SK-N-SH (cell line): ENCODE measurements around the gene SEC61A1. TPM values are rescaled to one million over a fixed set of nuclear protein-coding genes. Genes with fewer than 3 reads are reported as not detected.

Experiments used
- CTCF ChIA-PET: fragments of 300-600, 350-600 bp; formaldehyde crosslinking; extraction: SDS; loops from one replicate; lab custom pipeline; 2021; lab: Yijun Ruan, JAX
- POLR2A ChIA-PET: fragments of 350-600 bp; sonication (Branson Sonifier 250); formaldehyde crosslinking; extraction: SDS; loops from one replicate; lab custom pipeline; 2020; ENCODE audit warnings: antibody characterized with exemption, inconsistent platforms; lab: Yijun Ruan, JAX
- DNase-seq: peaks from one replicate; pipeline ENCODE4 v3.0.0; 2012
- H2AFZ ChIP-seq: fragments of 200-600 bp; sonication (generic); 2 replicates; pipeline ENCODE4 v1.8.1; 2016; ENCODE audit warnings: antibody characterized with exemption, mild to moderate bottlenecking, low read depth
- H3F3A ChIP-seq: fragments of 200-600 bp; sonication (generic); replicated peaks from 2 replicates; pipeline ENCODE3; 2016; ENCODE audit warnings: antibody characterized with exemption, mild to moderate bottlenecking; ENCODE audit not compliant: insufficient read depth
- H3K27ac ChIP-seq, 2 experiments: fragments of 200-500 bp in 1 of 2; fragments of 200-600 bp in 1 of 2; sonication (Bioruptor generic) in 1 of 2; sonication (generic), shearing (Covaris generic) in 1 of 2; 2 replicates each; pipeline versions ENCODE4 v1.5.1 to v1.6.1; 2014 to 2016; ENCODE audit warnings: low read depth in 2 of 2, inconsistent platforms in 1 of 2, low read length in 1 of 2, mild to moderate bottlenecking in 1 of 2, mixed read lengths in 1 of 2
- H3K27me3 ChIP-seq: fragments of 200-600 bp; sonication (generic), shearing (Covaris generic); 2 replicates; pipeline ENCODE4 v1.6.1; 2016; ENCODE audit warnings: mixed run types; ENCODE audit not compliant: insufficient read depth
- H3K36me3 ChIP-seq, 2 experiments: fragments of 200-500 bp in 1 of 2; fragments of 200-600 bp in 1 of 2; sonication (Bioruptor generic) in 1 of 2; sonication (generic) in 1 of 2; replicated peaks in 1 of 2; 2 replicates each; pipeline versions ENCODE3 to v1.5.1; 2014 to 2016; ENCODE audit warnings: low read length in 1 of 2, mild to moderate bottlenecking in 1 of 2; ENCODE audit not compliant: insufficient read depth in 2 of 2, control insufficient read depth in 1 of 2
- H3K4me1 ChIP-seq, 2 experiments: fragments of 200-500 bp in 1 of 2; fragments of 200-600 bp in 1 of 2; sonication (Bioruptor generic) in 1 of 2; sonication (generic), shearing (Covaris generic) in 1 of 2; 2 replicates each; pipeline versions ENCODE4 v1.5.1 to v1.6.1; 2014 to 2016; ENCODE audit warnings: low read depth in 1 of 2, low read length in 1 of 2, mixed run types in 1 of 2; ENCODE audit not compliant: insufficient read depth in 2 of 2, control insufficient read depth in 1 of 2
- H3K4me2 ChIP-seq: fragments of 200-600 bp; sonication (generic), shearing (Covaris generic); 2 replicates; pipeline ENCODE4 v1.6.1; 2017; ENCODE audit warnings: mixed run types
- H3K4me3 ChIP-seq, 2 experiments: fragments of 200-500 bp in 1 of 2; fragments of 200-600 bp in 1 of 2; sonication (Bioruptor generic) in 1 of 2; sonication (generic), shearing (Covaris generic) in 1 of 2; 2 replicates each; pipeline versions ENCODE4 v1.5.1 to v1.8.1; 2014 to 2016; ENCODE audit warnings: low read depth in 2 of 2, inconsistent platforms in 1 of 2, low read length in 1 of 2, mild to moderate bottlenecking in 1 of 2, mixed read lengths in 1 of 2, moderate library complexity in 1 of 2
- H3K79me2 ChIP-seq: fragments of 200-600 bp; sonication (generic); 2 replicates; pipeline ENCODE4 v1.8.1; 2017; ENCODE audit warnings: mild to moderate bottlenecking; ENCODE audit not compliant: insufficient read depth
- H3K9ac ChIP-seq: fragments of 200-600 bp; sonication (generic); 2 replicates; pipeline ENCODE4 v1.6.1; 2017; ENCODE audit warnings: mixed run types
- H3K9me2 ChIP-seq: fragments of 200-600 bp; sonication (generic); 2 replicates; pipeline ENCODE4 v1.6.1; 2017; ENCODE audit warnings: mixed run types
- H3K9me3 ChIP-seq: fragments of 200-600 bp; sonication (generic); 2 replicates; pipeline ENCODE4 v1.6.1; 2017; ENCODE audit warnings: mixed run types, mild to moderate bottlenecking, moderate library complexity
- H4K20me1 ChIP-seq: fragments of 200-600 bp; sonication (generic); 2 replicates; pipeline ENCODE4 v1.6.1; 2017; ENCODE audit warnings: mild to moderate bottlenecking, mixed run types; ENCODE audit not compliant: insufficient read depth
- FOSL2 ChIP-seq: IDR thresholded peaks from 2 replicates; pipeline ENCODE4 v1.4.0; 2012; ENCODE audit warnings: low read depth, mild to moderate bottlenecking, moderate library complexity, borderline replicate concordance
- FOXM1 ChIP-seq: IDR thresholded peaks from 2 replicates; pipeline ENCODE4 v1.4.0; 2012; ENCODE audit warnings: low read depth, mild to moderate bottlenecking
- GATA2 ChIP-seq: sonication (generic); formaldehyde crosslinking; IDR thresholded peaks from 2 replicates; pipeline ENCODE4 v1.5.0; 2020; ENCODE audit warnings: mild to moderate bottlenecking, missing genetic modification reagents
- MXI1 ChIP-seq: IDR thresholded peaks from 2 replicates; pipeline ENCODE4 v1.6.1; 2012; ENCODE audit warnings: mild to moderate bottlenecking, low read depth, low read length, improper control_type of control experiment
- NRF1 ChIP-seq: IDR thresholded peaks from 2 replicates; pipeline ENCODE4 v1.6.1; 2012; ENCODE audit warnings: low read depth, mild to moderate bottlenecking, low read length
- POLR2AphosphoS5 ChIP-seq: IDR thresholded peaks from 2 replicates; pipeline ENCODE4 v1.6.1; 2012; ENCODE audit warnings: low read depth, low read length
- RAD21 ChIP-seq: IDR thresholded peaks from 2 replicates; pipeline ENCODE4 v1.6.1; 2012; ENCODE audit warnings: mild to moderate bottlenecking, low read length
- RCOR1 ChIP-seq: fragments of 150-350 bp; IDR thresholded peaks from 2 replicates; pipeline ENCODE4 v1.6.1; 2017; ENCODE audit warnings: antibody characterized with exemption, low read length
- RXRA ChIP-seq: IDR thresholded peaks from 2 replicates; pipeline ENCODE4 v1.4.0; 2012; ENCODE audit warnings: low read depth, mild to moderate bottlenecking, borderline replicate concordance
- SIN3A ChIP-seq: IDR thresholded peaks from 2 replicates; pipeline ENCODE4 v1.6.1; 2012; ENCODE audit warnings: low read depth, mild to moderate bottlenecking, low read length, moderate library complexity, borderline replicate concordance
- SMC3 ChIP-seq: IDR thresholded peaks from 2 replicates; pipeline ENCODE4 v1.6.1; 2012; ENCODE audit warnings: low read depth, low read length, improper control_type of control experiment
- TCF12 ChIP-seq: IDR thresholded peaks from 2 replicates; pipeline ENCODE4 v1.4.0; 2012
- TEAD4 ChIP-seq: IDR thresholded peaks from 2 replicates; pipeline ENCODE4 v1.4.0; 2012; ENCODE audit warnings: mild to moderate bottlenecking, borderline replicate concordance; ENCODE audit not compliant: insufficient read depth
- YY1 ChIP-seq: IDR thresholded peaks from 2 replicates; pipeline ENCODE4 v1.4.0; 2012; ENCODE audit warnings: low read depth, mild to moderate bottlenecking
- WGBS: methylation state at CpG from one replicate; pipeline ENCODE4 v1.1.6; 2017; ENCODE audit warnings: low lambda C conversion rate; 5-methylcytosine and 5-hydroxymethylcytosine counted together
- polyA plus RNA-seq, 3 experiments: library from polyadenylated mRNA; depleted of rRNA; stranded (reverse); fragments of >200 nt; gene quantifications; 2 replicates each; pipeline ENCODE4 v1.2.3, GENCODE V29; 2012
- TF ChIP-seq, protein P1 (sequence below): fragments of 200-600 bp; sonication (generic); IDR thresholded peaks from 2 replicates; pipeline ENCODE4 v1.6.1; 2017; ENCODE audit warnings: antibody characterized with exemption, mild to moderate bottlenecking, moderate library complexity
- TF ChIP-seq, protein P2 (sequence below): fragments of 150-350 bp; IDR thresholded peaks from 2 replicates; pipeline ENCODE4 v1.6.1; 2016; ENCODE audit warnings: mild to moderate bottlenecking, low read depth, low read length
- TF ChIP-seq, protein P3 (sequence below): IDR thresholded peaks from 2 replicates; pipeline ENCODE4; 2012
- TF ChIP-seq, protein P4 (sequence below): IDR thresholded peaks from 2 replicates; pipeline ENCODE4 v1.4.0; 2012; ENCODE audit warnings: low read depth

The SEC61A1 gene
- polyA plus RNA-seq, 1 of the 3 experiments (the other 2 are of a cell fraction), result 153 TPM

DNA sequence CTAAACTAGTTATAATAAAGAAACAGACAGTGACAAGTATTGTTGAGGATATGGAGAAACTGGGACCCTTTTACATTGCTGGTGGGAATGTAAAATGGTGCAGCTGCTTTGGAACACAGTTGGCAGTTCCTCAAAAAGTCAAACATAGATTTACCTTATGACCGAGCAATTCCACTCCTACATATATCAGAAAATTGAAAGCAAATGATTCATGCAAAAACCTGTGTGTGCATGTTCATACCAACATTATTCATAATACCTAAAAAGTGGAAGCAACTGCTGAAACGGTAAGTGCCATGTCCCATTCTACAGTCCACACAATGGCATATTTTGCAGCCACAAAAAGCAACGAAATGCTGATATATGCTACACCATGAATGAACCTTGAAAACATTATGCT is 12.2 kb upstream of the SEC61A1 start:
- Histone ChIP-seq H3K9me2 (no peaks in the 10 kb centered on the region), H3K79me2 (no peaks in the 10 kb centered on the region), H3K27ac (no peak overlapping the region), H3K4me2 (no peak overlapping the region), H3K27me3 (no peaks in the 10 kb centered on the region), H3K9me3 (no peaks in the 10 kb centered on the region), H2AFZ (no peak overlapping the region), H3K4me1 (no peaks in the 10 kb centered on the region), H3K36me3 (no peaks in the 10 kb centered on the region), H3K9ac (no peak overlapping the region), H4K20me1 (no peaks in the 10 kb centered on the region), H3F3A (peaks cover 3% of the 10 kb centered on the region), H3K4me3 (no peak overlapping the region)
- no peak for TF ChIP-seq TEAD4
- no peak for TF ChIP-seq RCOR1
- TF ChIP-seq, protein P1, sequence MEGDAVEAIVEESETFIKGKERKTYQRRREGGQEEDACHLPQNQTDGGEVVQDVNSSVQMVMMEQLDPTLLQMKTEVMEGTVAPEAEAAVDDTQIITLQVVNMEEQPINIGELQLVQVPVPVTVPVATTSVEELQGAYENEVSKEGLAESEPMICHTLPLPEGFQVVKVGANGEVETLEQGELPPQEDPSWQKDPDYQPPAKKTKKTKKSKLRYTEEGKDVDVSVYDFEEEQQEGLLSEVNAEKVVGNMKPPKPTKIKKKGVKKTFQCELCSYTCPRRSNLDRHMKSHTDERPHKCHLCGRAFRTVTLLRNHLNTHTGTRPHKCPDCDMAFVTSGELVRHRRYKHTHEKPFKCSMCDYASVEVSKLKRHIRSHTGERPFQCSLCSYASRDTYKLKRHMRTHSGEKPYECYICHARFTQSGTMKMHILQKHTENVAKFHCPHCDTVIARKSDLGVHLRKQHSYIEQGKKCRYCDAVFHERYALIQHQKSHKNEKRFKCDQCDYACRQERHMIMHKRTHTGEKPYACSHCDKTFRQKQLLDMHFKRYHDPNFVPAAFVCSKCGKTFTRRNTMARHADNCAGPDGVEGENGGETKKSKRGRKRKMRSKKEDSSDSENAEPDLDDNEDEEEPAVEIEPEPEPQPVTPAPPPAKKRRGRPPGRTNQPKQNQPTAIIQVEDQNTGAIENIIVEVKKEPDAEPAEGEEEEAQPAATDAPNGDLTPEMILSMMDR, result no peak
- TF ChIP-seq FOXM1, result no peak
- no peak for TF ChIP-seq YY1
- TF ChIP-seq, protein P2, sequence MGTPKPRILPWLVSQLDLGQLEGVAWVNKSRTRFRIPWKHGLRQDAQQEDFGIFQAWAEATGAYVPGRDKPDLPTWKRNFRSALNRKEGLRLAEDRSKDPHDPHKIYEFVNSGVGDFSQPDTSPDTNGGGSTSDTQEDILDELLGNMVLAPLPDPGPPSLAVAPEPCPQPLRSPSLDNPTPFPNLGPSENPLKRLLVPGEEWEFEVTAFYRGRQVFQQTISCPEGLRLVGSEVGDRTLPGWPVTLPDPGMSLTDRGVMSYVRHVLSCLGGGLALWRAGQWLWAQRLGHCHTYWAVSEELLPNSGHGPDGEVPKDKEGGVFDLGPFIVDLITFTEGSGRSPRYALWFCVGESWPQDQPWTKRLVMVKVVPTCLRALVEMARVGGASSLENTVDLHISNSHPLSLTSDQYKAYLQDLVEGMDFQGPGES, result no peak
- no peak for TF ChIP-seq POLR2AphosphoS5
- TF ChIP-seq RAD21, result no peak
- TF ChIP-seq, protein P3, sequence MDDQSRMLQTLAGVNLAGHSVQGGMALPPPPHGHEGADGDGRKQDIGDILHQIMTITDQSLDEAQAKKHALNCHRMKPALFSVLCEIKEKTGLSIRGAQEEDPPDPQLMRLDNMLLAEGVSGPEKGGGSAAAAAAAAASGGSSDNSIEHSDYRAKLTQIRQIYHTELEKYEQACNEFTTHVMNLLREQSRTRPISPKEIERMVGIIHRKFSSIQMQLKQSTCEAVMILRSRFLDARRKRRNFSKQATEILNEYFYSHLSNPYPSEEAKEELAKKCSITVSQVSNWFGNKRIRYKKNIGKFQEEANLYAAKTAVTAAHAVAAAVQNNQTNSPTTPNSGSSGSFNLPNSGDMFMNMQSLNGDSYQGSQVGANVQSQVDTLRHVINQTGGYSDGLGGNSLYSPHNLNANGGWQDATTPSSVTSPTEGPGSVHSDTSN, result no peak
- TF ChIP-seq, protein P4, sequence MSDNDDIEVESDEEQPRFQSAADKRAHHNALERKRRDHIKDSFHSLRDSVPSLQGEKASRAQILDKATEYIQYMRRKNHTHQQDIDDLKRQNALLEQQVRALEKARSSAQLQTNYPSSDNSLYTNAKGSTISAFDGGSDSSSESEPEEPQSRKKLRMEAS, result no peak
- TF ChIP-seq FOSL2, result no peak
- TF ChIP-seq GATA2, result no peak
- no peak for TF ChIP-seq SMC3
- TF ChIP-seq NRF1, result no peak
- TF ChIP-seq SIN3A, result no peak
- TF ChIP-seq MXI1, result no peak
- TF ChIP-seq RXRA, result no peak
- no peak for TF ChIP-seq TCF12
- ChIA-PET POLR2A (no interaction called here), CTCF (interaction anchor here (0.8 kb wide), 1 partner anchor 80 kb away, joined by 3 read pairs; no protein-coding TSS in a partner anchor)
- WGBS, result 52% methylated on average over 3 of the region's 3 CpGs
- no peak for DNase-seq
